K562 (cell line): Measurements from ENCODE around the gene CFL1. TPM values are rescaled to one million over a fixed set of nuclear protein-coding genes. Genes with fewer than 3 reads are reported as not detected.

ENCODE experiments used
- ATAC-seq: fragments of 200-7000 bp; cut with Tn5 transposase; 3 replicates; pipeline ENCODE4 v1.9.1; 2020; ENCODE audit warnings: moderate library complexity
- BruUV-seq: library from RNA; stranded (reverse); fragments of 400-500 nt; replicated peaks from 2 replicates; lab custom pipeline; 2021; lab: Mats Ljungman, UMichigan
- CTCF ChIA-PET: fragments of 300-600 bp; formaldehyde crosslinking; extraction: SDS; loops from one replicate; lab custom pipeline; 2021; ENCODE audit warnings: low intra/inter-chr PET ratio; lab: Yijun Ruan, JAX
- POLR2A ChIA-PET: fragments of 300-600, 350-650 bp; sonication (Branson Sonifier 250); formaldehyde crosslinking; extraction: SDS; loops from one replicate; lab custom pipeline; 2021; ENCODE audit warnings: antibody characterized with exemption, inconsistent platforms; lab: Yijun Ruan, JAX
- DNase-seq, 4 experiments: peaks; one replicate each; pipeline versions ENCODE4 v3.0.0 to v3.0.0-alpha.2; 2011 to 2018; ENCODE audit warnings: low spot score in 3 of 4, mixed read lengths in 3 of 4; ENCODE audit errors: extremely low read depth in 1 of 4
- FAIRE-seq: peaks from 2 replicates; lab custom pipeline; 2011; peaks lifted over from hg19 to GRCh38; lab: Jason Lieb, UNC
- H2AFZ ChIP-seq: 2 replicates; pipeline ENCODE4 v1.6.0; 2011; ENCODE audit warnings: low read depth, low read length, control low read depth, inconsistent platforms
- H3K27ac ChIP-seq: fragments of 200-600 bp; 3 replicates; pipeline ENCODE4 v1.8.0; 2011; ENCODE audit warnings: low read depth, mild to moderate bottlenecking, control low read depth, inconsistent platforms, low read length, moderate library complexity, mixed read lengths; ENCODE audit errors: extremely low read depth
- H3K27me3 ChIP-seq, 2 experiments: fragments of 300-600 bp in 1 of 2; 2 replicates in 1 of 2; 3 replicates in 1 of 2; pipeline versions ENCODE4 v1.6.0 to v1.8.0; 2011; ENCODE audit warnings: inconsistent platforms in 2 of 2, low read length in 2 of 2, mild to moderate bottlenecking in 1 of 2, mixed read lengths in 1 of 2, moderate library complexity in 1 of 2; ENCODE audit not compliant: control insufficient read depth in 2 of 2, insufficient read depth in 2 of 2
- H3K36me3 ChIP-seq: fragments of 300-600 bp; 3 replicates; pipeline ENCODE4 v1.8.0; 2011; ENCODE audit warnings: mild to moderate bottlenecking, low read length, inconsistent platforms; ENCODE audit not compliant: control insufficient read depth, insufficient read depth
- H3K4me1 ChIP-seq, 2 experiments: fragments of 200-600 bp in 1 of 2; replicated peaks in 1 of 2; 2 replicates in 1 of 2; 3 replicates in 1 of 2; pipeline versions ENCODE4 v1.5.1 to v1.8.0; 2011; ENCODE audit warnings: inconsistent platforms in 2 of 2, low read length in 2 of 2, mild to moderate bottlenecking in 1 of 2, mixed read lengths in 1 of 2, moderate library complexity in 1 of 2; ENCODE audit not compliant: control insufficient read depth in 2 of 2, insufficient read depth in 2 of 2
- H3K4me2 ChIP-seq: 2 replicates; pipeline ENCODE4 v1.6.1; 2011; ENCODE audit warnings: low read length, control low read depth, inconsistent platforms, mixed read lengths; ENCODE audit not compliant: insufficient read depth
- H3K4me3 ChIP-seq: fragments of 200-600 bp; sonication (generic), shearing (Covaris generic); 2 replicates; pipeline ENCODE4 v1.5.1; 2016; ENCODE audit warnings: control low read depth, inconsistent platforms
- H3K79me2 ChIP-seq: fragments of 200-600 bp; 3 replicates; pipeline ENCODE4 v1.8.0; 2011; ENCODE audit warnings: low read length, inconsistent platforms; ENCODE audit not compliant: control insufficient read depth, insufficient read depth
- H3K9ac ChIP-seq, 2 experiments: 2 replicates each; pipeline versions ENCODE4 v1.6.0 to v1.6.1; 2011; ENCODE audit warnings: low read depth in 2 of 2, low read length in 2 of 2, control low read depth in 1 of 2, inconsistent platforms in 1 of 2, mild to moderate bottlenecking in 1 of 2, mixed read lengths in 1 of 2; ENCODE audit not compliant: insufficient read depth in 1 of 2
- H3K9me1 ChIP-seq: one replicate; pipeline ENCODE4 v1.6.0; 2011; ENCODE audit warnings: inconsistent platforms, mild to moderate bottlenecking, low read length, moderate library complexity; ENCODE audit not compliant: control insufficient read depth, insufficient read depth
- H3K9me3 ChIP-seq: replicated peaks from 2 replicates; pipeline ENCODE4 v1.5.1; 2011; ENCODE audit warnings: low read depth, low read length, inconsistent platforms; ENCODE audit not compliant: control insufficient read depth, insufficient read depth
- H4K20me1 ChIP-seq: replicated peaks from 2 replicates; pipeline ENCODE4 v1.6.1; 2011; ENCODE audit warnings: low read length, inconsistent platforms, mixed read lengths; ENCODE audit not compliant: control insufficient read depth, insufficient read depth
- AFF1 ChIP-seq, 2 experiments: fragments of 450-650 bp; IDR thresholded peaks; 2 replicates each; pipeline ENCODE4 v1.6.1; 2018; ENCODE audit warnings: mild to moderate bottlenecking in 2 of 2, low read depth in 1 of 2; ENCODE audit not compliant: partially characterized antibody in 2 of 2
- NR2C1 ChIP-seq, 2 experiments: fragments of 450-650 bp; IDR thresholded peaks; 2 replicates each; pipeline ENCODE4 v1.6.1; 2017; ENCODE audit warnings: mild to moderate bottlenecking in 2 of 2, antibody characterized with exemption in 1 of 2, inconsistent platforms in 1 of 2, missing compliant biosample characterization in 1 of 2, missing genetic modification characterization in 1 of 2
- NR2C2 ChIP-seq, 2 experiments: fragments of 200-800 bp in 1 of 2; sonication (Bioruptor generic) in 1 of 2; sonication (generic) in 1 of 2; formaldehyde crosslinking in 1 of 2; IDR thresholded peaks; 2 replicates each; pipeline versions ENCODE4 v1.6.1 to v1.8.0; 2016 to 2022; ENCODE audit warnings: mild to moderate bottlenecking in 1 of 2, missing compliant biosample characterization in 1 of 2, missing genetic modification characterization in 1 of 2, missing genetic modification reagents in 1 of 2
- POLR2G ChIP-seq: fragments of 200-400 bp; formaldehyde crosslinking; IDR thresholded peaks from 2 replicates; pipeline ENCODE4 v1.6.1; 2017; ENCODE audit warnings: low read depth, mild to moderate bottlenecking, antibody characterized with exemption, low read length, moderate library complexity
- RBFOX2 ChIP-seq: fragments of 200-400 bp; formaldehyde crosslinking; IDR thresholded peaks from 2 replicates; pipeline ENCODE4 v1.6.1; 2017; ENCODE audit warnings: low read depth, mild to moderate bottlenecking, low read length, moderate library complexity
- WGBS: fragments of 100-300 bp; shearing (Covaris generic); methylation state at CpG from one replicate; pipeline ENCODE4 v1.1.6; 2016; ENCODE audit warnings: low coverage, mixed read lengths; ENCODE audit not compliant: insufficient coverage; ENCODE audit errors: missing lambda C conversion rate; 5-methylcytosine and 5-hydroxymethylcytosine counted together
- in situ Hi-C: fragments of 300-500 bp; cut with MboI; formaldehyde crosslinking; loops from 4 replicates; pipeline ENCODE4 v1.15.0; 2018; ENCODE audit warnings: inconsistent platforms, mixed read lengths
- intact Hi-C: fragments of 100-400 bp; cut with micrococcal nuclease; formaldehyde crosslinking; loops from 2 replicates; pipeline ENCODE4 v1.14.2; 2022
- polyA plus RNA-seq, 8 experiments: library from polyadenylated mRNA; depleted of rRNA in 4 of 8; stranded (reverse) in 5 of 8; unstranded in 3 of 8; fragments of >200 nt; fragmentation: Nextera tagmentation in 2 of 8; fragmentation: Illumina TruSeq in 1 of 8; extraction: Ambion mirVana in 2 of 8; extraction: Trizol in 1 of 8; gene quantifications; 2 replicates each; pipeline versions ENCODE4 v1.2.1 to v1.2.3, GENCODE V29; 2011 to 2014; ENCODE audit warnings: inconsistent platforms in 1 of 8, missing spikeins in 1 of 8
- total RNA-seq, 7 experiments: library from RNA; depleted of rRNA in 6 of 7; stranded (reverse); fragments of >200 nt in 6 of 7; fragmentation: Illumina TruSeq in 2 of 7; extraction: Trizol in 2 of 7; gene quantifications; 2 replicates each; pipeline versions ENCODE4 v1.2.1 to v1.2.3, GENCODE V29; 2011 to 2021; ENCODE audit warnings: low replicate concordance in 1 of 7

CFL1 gene
- total and polyA plus RNA-seq, 9 of the 15 experiments (the other 6 are each of a cell fraction or from before 2014, with no cell fraction given), result 105 to 1,101 (median 859) TPM

GRCh38 chr11:65870307-65870658, 12.3 kb upstream of the CFL1 start:
- H3K36me3 ChIP-seq, result peaks cover 29% of the 10 kb centered on the region; the same call in 2 of the 3 replicates
- TF ChIP-seq AFF1 (IDR thresholded peaks at IDR 0.05; ENCODE audit: low read depth in 1 of 2, partially characterized antibody in 2 of 2), result no peak
- peak; percentile 53 for TF ChIP-seq POLR2G
- 0 out of 2 replicates have a peak, but pooled peaks have one; percentile 6 for TF ChIP-seq NR2C1 (IDR thresholded peaks at IDR 0.05)
- no peak for TF ChIP-seq NR2C1 (tag; IDR thresholded peaks at IDR 0.05)
- 0 out of 2 replicates have a peak, but pooled peaks have one; percentile 23 for TF ChIP-seq RBFOX2
- no peak for TF ChIP-seq NR2C2 (CRISPR knock-in tag; IDR thresholded peaks at IDR 0.05)
- TF ChIP-seq NR2C2 (tag; IDR thresholded peaks at IDR 0.05), result 0 out of 2 replicates have a peak, but pooled peaks have one; percentile 45
- WGBS, result 65% methylated on average over 10 of the region's 11 CpGs
- no peak overlapping the region for H2AFZ ChIP-seq
- no peaks in the 10 kb centered on the region for H4K20me1 ChIP-seq
- no peak for FAIRE-seq
- H3K9me3 ChIP-seq, result no peaks in the 10 kb centered on the region
- intact Hi-C loops, result no loop called here
- no TSS peak for BruUV-seq
- in situ Hi-C loops, result no loop called here
- no peaks in the 10 kb centered on the region for H3K9me1 ChIP-seq
- ChIA-PET CTCF (no interaction called here), POLR2A (interaction anchor here (0.8 to 8.2 kb wide), 6 partner anchors 11 to 43 kb away, joined by 3 to 151 read pairs (median 8); partner anchors contain the start of genes CCDC85B, CFL1, CTSW and FIBP)
- peaks cover 23 to 67% of the 10 kb centered on the region in 2 experiments for H3K4me1 ChIP-seq
- no peak overlapping the region for H3K4me3 ChIP-seq
- H3K4me2 ChIP-seq, result no peak overlapping the region
- H3K9ac ChIP-seq, result peak overlapping the region in 1 of 2 experiments; percentile 81; a peak in 2 of 4 replicates
- H3K79me2 ChIP-seq, result no peaks in the 10 kb centered on the region
- no peak overlapping the region; the same call in 2 of the 3 replicates for H3K27ac ChIP-seq
- no peak for ATAC-seq
- DNase-seq, result no peak
- no peaks in the 10 kb centered on the region for H3K27me3 ChIP-seq
